Right lobe of liver (tissue), 6 donors: ENCODE results near the gene URAD. TPM values are rescaled to one million over a fixed set of nuclear protein-coding genes. Genes with fewer than 3 reads are reported as not detected.
"Not testable (repeated sequence)": the region's sequence is repeated elsewhere in the genome, so short reads cannot be mapped to it uniquely, and the experiment has no call there.

Experiments used
- ATAC-seq, 4 donors: fragments of 200-7000 bp; cut with Tn5 transposase; one replicate each; pipeline ENCODE4 v1.9.1; 2020; ENCODE audit warnings: mild to moderate bottlenecking in 4 of 4, moderate library complexity in 4 of 4
- DNase-seq, 3 donors: peaks; one replicate each; pipeline ENCODE4 v3.0.0-alpha.2; 2020
- H3K27ac ChIP-seq, 3 donors: fragments of 200-600 bp; one replicate each; pipeline ENCODE4 v1.8.0; 2022
- H3K27me3 ChIP-seq, 2 donors: fragments of 200-600 bp; one replicate each; pipeline ENCODE4 v1.8.0; 2022
- H3K36me3 ChIP-seq, 4 donors: fragments of 200-600 bp; sonication (generic) in 1 of 4; one replicate each; pipeline versions ENCODE4 v1.5.1 to v1.8.0; 2017 to 2022; ENCODE audit warnings: control low read depth in 1 of 4
- H3K4me1 ChIP-seq, 4 donors: fragments of 200-600 bp; sonication (generic) in 1 of 4; one replicate each; pipeline versions ENCODE4 v1.5.1 to v1.8.0; 2017 to 2022; ENCODE audit warnings: control low read depth in 1 of 4
- H3K4me3 ChIP-seq, 3 donors: fragments of 200-600 bp; one replicate each; pipeline ENCODE4 v1.8.0; 2022
- H3K9me3 ChIP-seq, 4 donors: fragments of 200-600 bp; sonication (generic) in 1 of 4; one replicate each; pipeline versions ENCODE4 v1.5.1 to v1.8.0; 2017 to 2022; ENCODE audit warnings: control low read depth in 1 of 4
- CTCF ChIP-seq, 4 donors: fragments of 200-600 bp in 3 of 4; fragments of 450-650 bp in 1 of 4; IDR thresholded peaks; one replicate each; pipeline versions ENCODE4 v1.5.1 to v1.8.0; 2016 to 2022; ENCODE audit warnings: antibody characterized with exemption in 4 of 4, mild to moderate bottlenecking in 2 of 4
- POLR2A ChIP-seq: fragments of 450-650 bp; IDR thresholded peaks from one replicate; pipeline ENCODE4 v1.6.1; 2017; ENCODE audit warnings: antibody characterized with exemption, mild to moderate bottlenecking
- WGBS: methylation state at CpG from one replicate; pipeline ENCODE4 v1.1.6; 2018; ENCODE audit warnings: low coverage, low lambda C conversion rate; ENCODE audit not compliant: insufficient coverage; ENCODE audit errors: missing lambda C conversion rate; 5-methylcytosine and 5-hydroxymethylcytosine counted together
- intact Hi-C, 2 donors: fragments of 100-400 bp; cut with DNase I; formaldehyde crosslinking; loops; one replicate each; pipeline versions ENCODE4 v1.11.2 to v1.14.1; 2022
- total RNA-seq, 6 experiments: library from RNA; depleted of rRNA in 2 of 6; stranded (reverse); fragments of >200 nt in 2 of 6; fragmentation: NEBNext Ultra II Directional in 3 of 6; extraction: Animal tissue kit (Norgen Biotek cat#: 25700) in 3 of 6; gene quantifications; one replicate each; pipeline versions ENCODE4 v1.1.0 to v1.2.4, GENCODE V29; 2016 to 2023
- donor health status: DM: no; HTN: yes; CAD: no.
- donor health status: DM: no; HTN: no; CAD: no.
- donor health status: DM: no; HTN: no; CAD: no.
- donor health status: DM: no; HTN: yes; CAD: no.
- donor health status: DM: no; HTN: yes; CAD: no.

The URAD gene
- total RNA-seq, 6 experiments from 2014 or later = not detected

GRCh38 chr13:27965740-27966640, 22.5 kb downstream of the URAD start:
- intact Hi-C loops = loop anchor here in 1 of 2 donors (10.0 kb wide), 2 partner anchors 141 to 601 kb away; no protein-coding TSS in a partner anchor
- TF ChIP-seq CTCF (IDR thresholded peaks at IDR 0.05) = no peak
- TF ChIP-seq POLR2A = no peak
- H3K27ac ChIP-seq = no peak overlapping the region
- no peak overlapping the region for H3K4me3 ChIP-seq
- H3K36me3 ChIP-seq = no peaks in the 10 kb centered on the region
- H3K4me1 ChIP-seq = peaks cover 0 to 11% (median 0%) of the 10 kb centered on the region in 4 donors
- peaks cover 5 to 22% of the 10 kb centered on the region in 2 donors for H3K27me3 ChIP-seq
- DNase-seq (no peak), ATAC-seq (no peak)
- WGBS = 37% methylated on average over 35 of the region's 45 CpGs
- no peaks in the 10 kb centered on the region for H3K9me3 ChIP-seq

- Histone ChIP-seq H3K9me3 (no peaks in the 10 kb centered on the region), H3K27ac (no peak overlapping the region), H3K4me1 (peaks cover 0 to 11% (median 0%) of the 10 kb centered on the region in 4 donors), H3K36me3 (no peaks in the 10 kb centered on the region), H3K4me3 (no peak overlapping the region), H3K27me3 (peaks cover 5 to 22% of the 10 kb centered on the region in 2 donors)
- TF ChIP-seq POLR2A (no peak), CTCF (IDR thresholded peaks at IDR 0.05) (no peak)
- no peak for DNase-seq
- 48% methylated on average over 4 of the region's 7 CpGs for WGBS
- no peak for ATAC-seq
- intact Hi-C loops = loop anchor here in 1 of 2 donors (10.0 kb wide), 2 partner anchors 141 to 601 kb away; no protein-coding TSS in a partner anchor
Observed at GRCh38 chr13:27965343-27965739, 23.2 kb downstream of the URAD start.

- H3K9me3 ChIP-seq = no peaks in the 10 kb centered on the region
- TF ChIP-seq POLR2A (no peak), CTCF (IDR thresholded peaks at IDR 0.05) (no peak)
- no peak overlapping the region for H3K4me3 ChIP-seq
- H3K27ac ChIP-seq = no peak overlapping the region
- H3K36me3 ChIP-seq = no peaks in the 10 kb centered on the region
- peaks cover 5 to 22% of the 10 kb centered on the region in 2 donors for H3K27me3 ChIP-seq
- ATAC-seq (no peak), DNase-seq (no peak)
- intact Hi-C loops = loop anchor here in 1 of 2 donors (10.0 kb wide), 2 partner anchors 140 to 600 kb away; no protein-coding TSS in a partner anchor
- peaks cover 0 to 11% (median 0%) of the 10 kb centered on the region in 4 donors for H3K4me1 ChIP-seq
- WGBS = 54% methylated on average over 5 of the region's 15 CpGs
Observed at GRCh38 chr13:27964741-27965323, 23.7 kb downstream of the URAD start.

- Histone ChIP-seq H3K27me3 (peaks cover 5 to 19% of the 10 kb centered on the region in 2 donors), H3K4me1 (peaks cover 0 to 11% (median 0%) of the 10 kb centered on the region in 4 donors)
- not testable (repeated sequence) for H3K36me3 ChIP-seq, H3K4me3 ChIP-seq, DNase-seq, H3K9me3 ChIP-seq, ATAC-seq, H3K27ac ChIP-seq
- intact Hi-C loops = loop anchor here in 1 of 2 donors (10.0 kb wide), 2 partner anchors 139 to 599 kb away; no protein-coding TSS in a partner anchor
- WGBS = 71% methylated on average over 6 of the region's 13 CpGs
Observed at GRCh38 chr13:27964206-27964605, 24.3 kb downstream of the URAD start.
